HG02571 (cell line): ENCODE measurements around the gene SKIL.

Experiments
- ATAC-seq: cut with Tn5 transposase; IDR thresholded peaks from one replicate; pipeline ENCODE4 v1.9.1; 2021; ENCODE audit warnings: mild to moderate bottlenecking, moderate library complexity; ENCODE audit not compliant: unreplicated experiment

The SKIL gene

GRCh38 chr3:170386468-170386867, 29.0 kb downstream of the SKIL start:
- no peak for ATAC-seq

GRCh38 chr3:170387950-170388349, 30.4 kb downstream of the SKIL start:
- ATAC-seq = no peak

- ATAC-seq = no peak
These were observed 33.6 kb downstream of the SKIL start for GRCh38 chr3:170391108-170391507.

GRCh38 chr3:170397685-170398084, 40.2 kb downstream of the SKIL start:
- no peak for ATAC-seq

GRCh38 chr3:170405101-170405500, 47.6 kb downstream of the SKIL start:
- ATAC-seq = no peak

GRCh38 chr3:170410428-170411029, 53.0 kb downstream of the SKIL start:
- ATAC-seq = no peak

GRCh38 chr3:170413291-170413690, 55.8 kb downstream of the SKIL start:
- ATAC-seq = no peak

- no peak for ATAC-seq
These were observed 56.7 kb downstream of the SKIL start for GRCh38 chr3:170414202-170414663.

- no peak for ATAC-seq
These were observed 59.6 kb downstream of the SKIL start for GRCh38 chr3:170417090-170417489.

GRCh38 chr3:170418422-170419398, 61.2 kb downstream of the SKIL start, which contains the start of gene CLDN11:
Gene CLDN11 (plus strand): TSS chr3:170418868. CDS start chr3:170419067, 199 bp downstream.
- ATAC-seq = no peak

GRCh38 chr3:170419557-170420087, 62.1 kb downstream of the SKIL start:
- ATAC-seq = no peak

GRCh38 chr3:170420307-170420821, 62.8 kb downstream of the SKIL start:
- ATAC-seq = no peak

GRCh38 chr3:170421111-170421641, 63.7 kb downstream of the SKIL start:
- no peak for ATAC-seq

- ATAC-seq = no peak
These were observed 64.2 kb downstream of the SKIL start for GRCh38 chr3:170421758-170422157.

GRCh38 chr3:170423001-170423615, 65.6 kb downstream of the SKIL start:
- ATAC-seq = no peak

GRCh38 chr3:170424879-170425278, 67.4 kb downstream of the SKIL start:
- ATAC-seq = no peak

- ATAC-seq = no peak
These were observed 68.2 kb downstream of the SKIL start for GRCh38 chr3:170425491-170426239.

- ATAC-seq = no peak
These were observed 68.8 kb downstream of the SKIL start for GRCh38 chr3:170426240-170426797.

GRCh38 chr3:170428095-170428494, 70.6 kb downstream of the SKIL start:
- ATAC-seq = no peak

GRCh38 chr3:170429050-170429449, 71.5 kb downstream of the SKIL start:
- ATAC-seq = no peak
